ENCODE results near the gene RCOR2.

The RCOR2 gene

GRCh38 chr11:63923319-63923718 lies 6.4 kb upstream of the RCOR2 start:
- DNase-seq (ENCODE audit: extremely low read depth in 1 of 2, low read depth in 1 of 2): no peak

- no peak for DNase-seq (ENCODE audit: extremely low read depth in 1 of 2, low read depth in 1 of 2)
Measured at GRCh38 chr11:63922673-63923192, 5.8 kb upstream of the RCOR2 start.

GRCh38 chr11:63920939-63921417 lies 4.0 kb upstream of the RCOR2 start:
- peak in 1 of 2 donors; percentile 38 for DNase-seq (ENCODE audit: extremely low read depth in 1 of 2, low read depth in 1 of 2)

- DNase-seq (ENCODE audit: extremely low read depth in 1 of 2, low read depth in 1 of 2): no peak
Measured at GRCh38 chr11:63920126-63920938, 3.4 kb upstream of the RCOR2 start.

- DNase-seq (ENCODE audit: extremely low read depth in 1 of 2, low read depth in 1 of 2): no peak
Measured at GRCh38 chr11:63919267-63920125, 2.5 kb upstream of the RCOR2 start.

- DNase-seq (ENCODE audit: extremely low read depth in 1 of 2, low read depth in 1 of 2): no peak
Measured at GRCh38 chr11:63918507-63919191, 1.7 kb upstream of the RCOR2 start.

- no peak for DNase-seq (ENCODE audit: extremely low read depth in 1 of 2, low read depth in 1 of 2)
Measured at GRCh38 chr11:63917692-63918506, 935 bp upstream of the RCOR2 start.

GRCh38 chr11:63915961-63916836 lies 765 bp downstream of the RCOR2 start:
- no peak for DNase-seq (ENCODE audit: extremely low read depth in 1 of 2, low read depth in 1 of 2)

- DNase-seq (ENCODE audit: extremely low read depth in 1 of 2, low read depth in 1 of 2): no peak
Measured at GRCh38 chr11:63914896-63915691, 1.9 kb downstream of the RCOR2 start.

GRCh38 chr11:63913866-63914830 lies 2.8 kb downstream of the RCOR2 start:
- DNase-seq (ENCODE audit: extremely low read depth in 1 of 2, low read depth in 1 of 2): no peak

GRCh38 chr11:63912678-63913077 lies 4.3 kb downstream of the RCOR2 start:
- no peak for DNase-seq (ENCODE audit: extremely low read depth in 1 of 2, low read depth in 1 of 2)

GRCh38 chr11:63911876-63912275 lies 5.1 kb downstream of the RCOR2 start:
- DNase-seq (ENCODE audit: extremely low read depth in 1 of 2, low read depth in 1 of 2): no peak

- DNase-seq (ENCODE audit: extremely low read depth in 1 of 2, low read depth in 1 of 2): no peak
Measured at GRCh38 chr11:63911440-63911839, 5.5 kb downstream of the RCOR2 start.

- DNase-seq (ENCODE audit: extremely low read depth in 1 of 2, low read depth in 1 of 2): no peak
Measured at GRCh38 chr11:63910675-63911074, 6.3 kb downstream of the RCOR2 start.

GRCh38 chr11:63909591-63910506 lies 7.1 kb downstream of the RCOR2 start:
- no peak for DNase-seq (ENCODE audit: extremely low read depth in 1 of 2, low read depth in 1 of 2)
